ENCODE measurements around the gene THAP4. TPM values are rescaled to one million over a fixed set of nuclear protein-coding genes. Genes with fewer than 3 reads are reported as not detected.

Gene THAP4
- total RNA-seq, 1 donor from 2014 or later, result 34.2 TPM

GRCh38 chr2:241640165-241640795, 3.3 kb upstream of the THAP4 start:
- intact Hi-C loops (cut with micrococcal nuclease), result no loop called here

- intact Hi-C loops (cut with micrococcal nuclease), result loop anchor here (5.0 kb wide), 2 partner anchors 1077 to 1502 kb away; partner anchors contain the start of genes COPS9 and DUSP28
Measured at GRCh38 chr2:241639385-241639784, 2.4 kb upstream of the THAP4 start.

GRCh38 chr2:241638940-241639339, 2.0 kb upstream of the THAP4 start:
- intact Hi-C loops (cut with micrococcal nuclease), result loop anchor here (1.0 to 5.0 kb wide), 5 partner anchors 29 to 1502 kb away; partner anchors contain the start of genes COPS9, DTYMK, DUSP28 and PPP1R7

- intact Hi-C loops (cut with micrococcal nuclease), result loop anchor here (1.0 to 5.0 kb wide), 12 partner anchors 21 to 1501 kb away; partner anchors contain the start of genes COPS9, D2HGDH, DTYMK and DUSP28
Measured at GRCh38 chr2:241637795-241638660, 1.1 kb upstream of the THAP4 start.

GRCh38 chr2:241636182-241637017, 558 bp downstream of the THAP4 start:
- intact Hi-C loops (cut with micrococcal nuclease), result loop anchor here (1.0 to 5.0 kb wide), 9 partner anchors 19 to 1499 kb away; partner anchors contain the start of genes COPS9, D2HGDH, DUSP28 and HDLBP

- intact Hi-C loops (cut with micrococcal nuclease), result loop anchor here (5.0 kb wide), 2 partner anchors 1073 to 1498 kb away; partner anchors contain the start of genes COPS9 and DUSP28
Measured at GRCh38 chr2:241635756-241636155, 1.2 kb downstream of the THAP4 start.

GRCh38 chr2:241633561-241633960, 3.4 kb downstream of the THAP4 start:
- intact Hi-C loops (cut with micrococcal nuclease), result no loop called here

- intact Hi-C loops (cut with micrococcal nuclease), result no loop called here
Measured at GRCh38 chr2:241632478-241633325, 4.3 kb downstream of the THAP4 start.

GRCh38 chr2:241629762-241630435, 7.1 kb downstream of the THAP4 start:
- intact Hi-C loops (cut with micrococcal nuclease), result no loop called here

- intact Hi-C loops (cut with micrococcal nuclease), result no loop called here
Measured at GRCh38 chr2:241627675-241628074, 9.3 kb downstream of the THAP4 start.

- intact Hi-C loops (cut with micrococcal nuclease), result no loop called here
Measured at GRCh38 chr2:241620419-241620769, 16.6 kb downstream of the THAP4 start.

GRCh38 chr2:241619597-241620418, 17.1 kb downstream of the THAP4 start:
- intact Hi-C loops (cut with micrococcal nuclease), result loop anchor here (5.0 kb wide), 1 partner anchor 348 kb away; no protein-coding TSS in a partner anchor

GRCh38 chr2:241618829-241619228, 18.1 kb downstream of the THAP4 start:
- intact Hi-C loops (cut with micrococcal nuclease), result loop anchor here (1.0 to 5.0 kb wide), 2 partner anchors 9 to 347 kb away; no protein-coding TSS in a partner anchor

GRCh38 chr2:241618296-241618805, 18.6 kb downstream of the THAP4 start:
- intact Hi-C loops (cut with micrococcal nuclease), result loop anchor here (1.0 to 5.0 kb wide), 2 partner anchors 8 to 346 kb away; no protein-coding TSS in a partner anchor

GRCh38 chr2:241617431-241618154, 19.4 kb downstream of the THAP4 start:
- intact Hi-C loops (cut with micrococcal nuclease), result loop anchor here (1.0 to 5.0 kb wide), 8 partner anchors 7 to 469 kb away; partner anchors contain the start of genes ATG4B, PASK, STK25 and THAP4

GRCh38 chr2:241616168-241617125, 20.5 kb downstream of the THAP4 start:
- intact Hi-C loops (cut with micrococcal nuclease), result loop anchor here (1.0 to 5.0 kb wide), 7 partner anchors 21 to 468 kb away; partner anchors contain the start of genes ATG4B, PASK, STK25 and THAP4

Measured in T-helper 1 cell treated with Interleukin-12 subunit alpha and Interleukin-12 subunit beta and Interleukin-4 antibody, amounts not matched to agents 30 ng/mL and 1 ng/mL, for 36 hours (primary cell).